Kidney tubule cell (primary cell): ENCODE data around the gene WASHC4.
"Not testable (repeated sequence)": the region's sequence is repeated elsewhere in the genome, so short reads cannot be mapped to it uniquely, and the experiment has no call there.

Source experiments
- DNase-seq: peaks from one replicate; pipeline ENCODE4 v3.0.0-alpha.2; 2018; ENCODE audit warnings: low spot score

Gene WASHC4

DNA sequence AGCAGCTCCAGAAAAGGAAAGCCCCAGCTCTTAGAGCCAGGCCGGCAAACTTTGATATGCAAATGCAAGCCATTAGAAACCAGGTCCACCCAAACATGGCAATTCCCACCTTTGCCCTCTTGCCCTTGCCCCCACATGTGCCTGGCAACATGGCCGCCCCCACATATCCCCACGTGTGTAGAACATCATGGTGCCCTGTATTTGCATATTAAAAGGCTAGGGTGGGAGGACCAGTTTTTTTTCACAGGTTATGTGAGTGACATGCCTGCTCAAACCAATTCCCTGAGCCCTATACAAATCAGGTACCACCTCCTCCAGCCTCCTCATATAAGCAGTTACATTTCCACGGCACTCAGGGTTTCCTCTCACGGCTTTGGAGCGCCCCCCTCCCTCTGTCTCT, 17.2 kb upstream of the WASHC4 start:
- no peak for DNase-seq

DNA sequence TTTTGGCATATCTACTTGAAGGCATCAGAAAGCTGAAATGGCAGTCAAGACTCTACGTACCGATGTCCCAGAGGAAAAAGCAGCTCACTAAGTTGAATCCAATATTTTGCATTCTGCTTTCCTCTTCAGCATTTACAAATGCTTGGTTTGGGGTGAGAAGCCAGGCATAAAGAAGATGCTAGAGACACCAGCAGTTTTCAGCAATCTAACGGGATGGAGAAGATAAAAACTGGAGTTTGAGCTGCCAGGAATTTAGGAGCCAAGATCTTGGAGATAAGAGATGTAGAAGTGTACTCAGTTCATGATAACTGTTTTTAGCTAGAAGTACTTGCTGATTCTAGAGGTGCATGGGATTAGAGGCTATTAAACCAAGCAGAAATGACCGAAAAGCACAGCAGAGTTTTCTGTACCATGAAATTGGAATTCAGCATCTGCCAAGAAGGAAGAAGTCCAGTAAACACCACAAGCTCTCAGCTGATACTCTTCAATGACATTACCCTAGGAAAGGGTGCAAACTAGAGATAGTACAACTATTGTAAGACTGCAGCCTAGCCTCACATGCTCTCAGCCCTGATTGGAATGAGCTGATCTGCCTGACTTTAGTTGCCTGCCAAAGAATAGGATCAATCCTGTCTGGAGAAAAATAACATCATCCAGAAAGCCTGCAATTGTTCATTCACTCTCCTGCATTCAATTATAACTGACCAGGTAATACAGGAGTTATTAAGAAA, 15.9 kb upstream of the WASHC4 start:
- no peak for DNase-seq

DNA sequence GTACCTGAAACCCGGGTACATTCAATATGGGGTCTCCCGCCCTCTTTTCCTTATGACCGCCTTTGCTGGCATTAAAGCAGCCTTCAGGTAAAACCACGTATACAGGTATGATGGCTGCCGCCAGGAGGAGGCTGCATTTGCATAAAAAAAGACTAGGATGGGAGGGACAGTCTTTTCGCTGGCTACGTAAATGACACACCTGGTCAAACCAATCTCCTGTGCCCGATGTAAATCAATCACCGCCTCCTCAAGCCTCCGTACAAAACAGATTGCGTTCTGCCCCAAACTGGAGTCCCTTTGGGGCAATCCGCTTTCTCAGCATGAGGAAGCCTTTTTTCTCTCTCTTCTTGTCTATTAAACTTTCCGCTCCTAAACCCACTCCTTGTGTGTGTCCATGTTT, 15.2 kb upstream of the WASHC4 start:
- DNase-seq: peak; percentile 38

DNA sequence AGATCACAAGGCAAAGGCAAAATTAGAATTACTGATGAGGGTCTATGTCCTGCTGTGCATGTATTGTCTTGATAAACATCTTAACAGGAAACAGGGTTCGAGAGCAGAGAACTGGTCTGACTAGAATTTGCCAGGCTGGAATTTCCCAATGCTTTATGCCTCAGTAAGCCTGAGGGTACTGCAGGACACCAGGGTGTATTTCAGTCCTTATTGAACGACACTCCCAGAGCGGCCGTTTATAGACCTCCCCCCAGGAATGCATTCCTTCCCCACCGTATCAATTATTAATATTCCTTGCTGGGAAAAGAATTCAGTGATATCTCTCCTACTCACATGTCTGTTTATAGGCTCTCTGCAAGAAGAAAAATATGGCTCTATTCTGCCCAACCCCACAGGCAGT, 12.2 kb upstream of the WASHC4 start:
- DNase-seq: not testable (repeated sequence)

DNA sequence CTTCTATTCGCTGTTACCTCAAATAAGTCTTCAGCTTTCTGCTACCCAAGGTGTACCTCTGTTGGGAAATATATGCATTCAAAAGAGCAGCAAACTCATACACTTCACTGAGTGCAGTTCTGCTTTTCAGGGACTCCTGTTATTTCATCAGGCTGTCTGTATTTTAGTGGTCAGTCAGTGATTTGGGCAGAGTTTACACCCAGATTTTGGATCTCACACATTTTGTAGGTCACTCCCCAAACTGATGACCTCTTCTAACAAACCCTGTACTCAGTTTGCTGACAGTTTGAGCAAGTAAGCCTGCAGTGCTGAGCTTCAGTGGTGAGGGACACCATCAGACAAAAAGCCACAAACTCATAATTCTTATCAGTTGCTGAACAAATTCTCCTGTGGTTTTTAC, 8.2 kb upstream of the WASHC4 start:
- DNase-seq: no peak

DNA sequence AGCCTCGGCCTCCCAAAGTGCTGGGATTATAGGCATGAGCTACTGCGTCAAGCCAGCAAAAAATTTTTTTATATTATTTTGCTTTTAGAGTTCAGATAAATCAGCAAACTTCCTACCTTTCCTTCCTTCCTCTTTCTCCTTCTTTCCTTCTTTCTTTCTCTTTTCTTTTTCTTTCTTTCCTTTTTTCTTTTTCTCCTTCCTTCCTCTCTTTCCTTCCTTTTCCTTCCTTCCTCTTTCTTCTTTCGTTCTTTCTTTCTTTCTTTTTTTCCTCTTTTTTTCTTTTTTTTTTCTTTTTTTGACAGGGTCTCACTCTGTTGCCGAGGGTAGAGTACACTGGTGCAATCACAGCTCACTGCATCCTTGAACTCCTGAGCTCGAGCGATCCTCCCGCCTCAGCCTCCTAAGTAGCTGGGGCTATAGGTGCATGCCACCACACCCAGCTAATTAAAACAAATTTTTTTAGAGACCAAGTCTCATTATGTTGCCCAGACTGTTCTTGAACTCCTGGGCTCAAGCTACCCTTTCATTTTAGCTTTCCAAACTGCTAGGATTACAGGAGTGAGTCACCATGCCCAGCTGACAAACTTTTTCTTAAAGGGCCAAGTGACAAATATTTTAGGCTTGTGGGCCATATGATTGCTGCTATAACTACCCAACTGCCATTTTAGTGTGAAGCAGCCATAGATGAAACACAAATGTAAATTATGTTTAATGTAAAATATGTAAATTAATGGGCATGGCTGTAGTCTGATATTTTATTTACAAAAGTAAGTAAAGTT, 7.1 kb upstream of the WASHC4 start:
- peak; percentile 50 for DNase-seq

DNA sequence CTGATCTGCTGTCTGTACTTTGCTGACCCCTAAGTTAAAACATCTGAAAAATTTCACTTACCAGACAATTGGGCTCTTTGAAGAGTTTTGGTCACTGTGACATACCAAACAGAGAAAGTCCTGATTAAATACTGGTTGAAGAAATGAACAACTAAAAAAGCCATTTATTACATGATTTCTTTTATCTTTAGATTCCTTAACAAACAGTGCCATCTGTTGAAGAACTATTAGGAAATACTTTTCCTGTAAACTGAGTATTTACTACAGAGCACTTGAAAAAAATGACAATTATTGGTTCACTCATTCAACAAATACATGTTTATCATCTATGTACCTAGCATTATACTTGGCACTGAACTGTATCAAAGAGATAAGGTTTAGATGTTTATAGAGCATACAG, 6.5 kb upstream of the WASHC4 start:
- no peak for DNase-seq

DNA sequence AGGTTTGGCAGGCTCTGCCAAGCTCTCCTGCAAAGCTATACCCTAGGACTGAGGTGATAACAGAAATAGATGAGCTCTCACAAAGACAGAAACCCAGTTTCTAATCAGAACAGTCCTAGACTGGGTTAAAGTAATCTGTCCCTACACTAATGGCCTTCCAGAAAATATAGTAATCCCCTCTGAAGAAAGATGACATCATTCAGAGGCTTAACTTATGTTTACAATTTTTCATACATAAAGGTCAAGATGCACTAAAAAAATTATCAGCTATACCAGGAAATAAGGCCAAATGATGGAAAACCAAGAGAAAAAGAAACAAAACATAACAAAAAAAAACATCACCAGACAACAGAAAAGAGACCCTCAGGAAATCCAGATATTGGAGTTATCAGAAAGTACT, 4.9 kb upstream of the WASHC4 start:
- DNase-seq: no peak

DNA sequence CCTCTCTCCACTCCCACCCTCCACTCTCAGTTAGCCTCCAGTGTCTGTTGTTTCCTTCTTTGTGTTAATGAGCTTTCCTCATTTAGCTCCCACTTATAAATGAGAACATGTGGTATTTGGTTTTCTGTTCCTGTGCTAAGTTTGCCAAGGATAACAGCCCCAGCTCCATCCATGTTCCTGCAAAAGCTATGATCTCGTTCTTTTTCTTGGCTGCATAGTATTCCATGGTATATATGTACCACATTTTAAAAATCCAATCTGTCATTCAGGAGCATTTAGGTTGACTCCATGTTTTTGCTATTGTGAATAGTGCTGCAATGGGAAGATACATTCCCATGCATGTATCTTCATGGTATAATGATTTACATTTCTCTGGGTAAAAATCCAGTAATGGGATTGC, 2.8 kb upstream of the WASHC4 start:
- no peak for DNase-seq

DNA sequence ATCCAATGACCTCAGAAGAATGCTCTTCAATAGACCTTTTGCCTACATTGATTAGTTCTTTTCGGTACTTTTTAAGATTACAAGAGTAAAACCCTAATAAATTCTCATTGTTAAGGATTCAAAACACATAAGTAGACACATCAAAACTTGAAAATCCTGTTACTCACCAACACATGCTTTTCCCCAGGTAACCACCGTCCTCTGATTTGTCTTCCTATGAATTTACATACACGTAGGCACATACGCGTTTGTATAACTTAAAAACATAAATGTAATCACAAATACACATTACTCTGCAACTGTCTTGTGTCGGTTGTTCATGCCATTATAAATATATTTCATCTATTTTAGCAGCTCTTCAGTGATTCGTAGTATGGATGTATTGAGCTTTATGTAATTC, 910 bp upstream of the WASHC4 start:
- DNase-seq: peak; percentile 15

DNA sequence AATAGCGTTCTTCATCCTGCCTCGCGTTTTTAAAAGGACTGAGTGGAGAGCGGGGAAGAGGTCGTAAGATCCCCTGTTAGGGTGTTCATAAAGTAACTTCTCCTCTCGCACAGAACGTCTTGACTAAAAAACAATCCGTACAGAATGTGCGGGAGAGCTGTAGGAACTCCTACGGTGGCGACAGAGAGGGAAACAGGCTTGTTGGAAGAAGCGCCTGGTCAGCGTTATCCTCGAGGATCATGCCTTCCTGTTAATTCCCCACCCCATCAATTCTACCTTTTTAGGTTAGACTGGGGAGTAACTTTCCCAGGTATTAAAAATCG, 399 bp upstream of the WASHC4 start:
- DNase-seq: no peak

DNA sequence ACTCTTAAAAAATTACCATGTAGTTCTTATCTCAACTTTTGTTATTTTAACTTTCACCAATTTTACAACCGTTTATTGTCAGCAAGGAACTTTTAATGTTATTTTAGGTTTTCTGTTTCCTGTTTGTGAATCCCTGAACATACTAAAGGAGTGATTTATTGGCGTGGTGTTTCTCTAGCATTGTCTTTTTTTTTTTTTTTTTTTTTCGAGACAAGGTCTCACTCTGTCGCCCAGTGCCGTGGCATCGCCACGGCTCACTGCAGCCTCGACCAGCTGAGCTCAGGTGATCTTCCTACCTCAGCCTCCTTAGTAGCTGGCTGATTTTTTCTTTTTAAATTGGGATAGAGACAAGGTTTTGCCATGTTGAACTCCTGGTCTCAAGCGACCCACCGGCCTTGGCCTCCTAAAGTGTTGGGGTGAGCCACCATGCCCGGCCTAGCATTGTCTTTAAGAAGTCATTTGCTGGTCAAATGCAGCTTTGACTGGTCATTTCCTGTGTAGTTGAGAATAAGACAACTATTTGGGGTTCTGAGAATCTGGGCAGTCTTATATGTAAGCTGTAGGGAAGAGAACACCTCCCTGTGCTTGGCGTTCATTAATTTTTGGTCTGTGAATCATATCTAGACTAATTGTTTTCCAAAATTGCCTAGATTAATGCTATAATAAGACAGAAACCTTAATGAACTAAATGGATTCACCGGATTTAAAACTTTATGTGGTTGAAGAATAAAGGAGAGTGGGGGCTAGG, 2.1 kb downstream of the WASHC4 start:
- peak; percentile 59 for DNase-seq

DNA sequence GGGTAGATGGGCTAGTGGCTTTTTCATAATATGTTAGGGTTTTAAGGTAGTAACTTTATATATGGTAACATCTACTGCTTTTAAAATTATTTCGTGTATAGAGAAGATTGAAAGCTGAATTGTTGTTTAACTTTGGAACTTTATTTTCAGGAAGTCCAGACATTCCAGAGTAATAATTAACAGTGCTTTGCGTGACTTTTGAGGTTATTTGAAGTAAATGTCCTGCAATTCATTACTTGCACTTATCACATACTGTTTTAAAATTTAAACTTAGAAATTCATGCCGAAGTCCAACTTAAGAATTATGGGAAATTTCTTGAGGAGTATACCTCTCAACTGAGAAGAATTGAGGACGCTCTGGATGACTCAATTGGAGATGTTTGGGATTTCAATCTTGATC, 3.3 kb downstream of the WASHC4 start:
- peak; percentile 14 for DNase-seq

DNA sequence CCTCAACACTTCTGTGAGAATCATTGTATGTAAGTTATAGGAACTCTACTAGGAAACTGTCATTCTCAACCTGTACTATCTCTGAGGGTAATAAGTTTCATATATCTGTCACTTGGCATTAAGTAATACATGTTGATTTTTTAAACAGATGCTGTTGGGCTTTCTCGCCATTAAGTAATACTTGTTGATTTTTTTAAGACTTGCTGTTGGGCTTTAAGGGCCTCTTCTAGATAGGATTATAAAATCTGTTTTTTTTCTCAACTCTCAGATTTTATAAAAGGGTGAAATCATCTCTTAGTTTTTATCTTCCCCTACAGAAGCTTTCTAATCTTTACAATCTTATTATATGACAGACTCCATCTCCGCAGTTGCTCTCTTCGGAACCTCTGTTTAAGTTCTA, 5.6 kb downstream of the WASHC4 start:
- DNase-seq: no peak

DNA sequence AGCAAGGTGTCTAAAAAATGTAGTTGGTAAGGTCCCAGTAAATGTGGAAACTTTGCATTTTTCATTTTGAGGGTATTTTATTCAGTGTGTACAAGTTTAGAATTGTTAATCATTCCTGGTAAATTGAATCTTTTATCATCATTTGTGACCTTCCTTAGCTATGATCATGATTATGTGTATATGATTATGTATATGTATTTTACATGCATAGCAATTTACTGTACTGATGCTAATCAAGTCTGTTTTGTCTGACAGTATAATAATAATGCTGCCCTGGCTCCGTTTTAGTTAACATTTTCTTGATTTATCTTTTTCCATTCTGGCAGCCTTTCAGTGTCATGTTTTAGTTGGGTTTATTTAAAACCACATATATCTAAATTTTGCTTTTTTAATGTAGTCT, 9.4 kb downstream of the WASHC4 start:
- DNase-seq: no peak

DNA sequence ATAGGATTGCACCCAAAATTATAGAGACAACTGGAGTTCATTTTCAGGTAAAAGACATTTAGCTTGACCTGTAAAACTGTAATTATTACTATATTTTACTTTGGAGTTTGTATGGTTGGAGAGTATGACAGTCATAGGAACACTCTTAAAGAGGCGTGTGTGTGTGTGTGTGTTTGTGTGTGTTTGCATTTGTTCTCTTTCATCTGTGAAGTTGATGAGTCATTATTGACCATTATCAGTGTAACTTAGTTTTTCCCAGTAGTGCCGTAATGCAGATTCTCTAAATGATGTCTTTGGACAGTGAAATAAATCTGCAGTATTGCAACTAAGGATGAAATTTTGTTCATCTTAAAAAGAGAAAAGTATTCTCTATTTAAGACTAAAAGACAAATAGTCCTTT, 13.0 kb downstream of the WASHC4 start:
- no peak for DNase-seq

DNA sequence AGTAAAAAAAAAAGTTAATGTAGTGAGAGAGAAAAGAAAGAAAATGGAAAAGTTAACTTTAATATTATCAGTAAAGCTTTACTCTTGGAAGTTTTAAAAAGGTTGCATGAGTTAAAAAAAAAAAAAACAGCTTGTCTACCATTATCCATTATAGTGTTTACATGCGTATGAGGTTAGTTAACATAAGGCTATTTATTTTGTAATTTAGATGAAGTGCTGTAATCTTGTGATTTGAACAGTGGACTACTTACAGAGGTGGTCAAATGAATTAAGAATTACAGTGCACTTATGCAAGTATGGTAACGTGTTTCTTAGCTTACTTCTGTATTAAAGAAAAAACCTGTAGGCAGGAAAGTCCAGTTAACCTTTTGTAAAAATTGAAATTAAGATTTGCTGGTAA, 30.7 kb downstream of the WASHC4 start:
- DNase-seq: no peak

DNA sequence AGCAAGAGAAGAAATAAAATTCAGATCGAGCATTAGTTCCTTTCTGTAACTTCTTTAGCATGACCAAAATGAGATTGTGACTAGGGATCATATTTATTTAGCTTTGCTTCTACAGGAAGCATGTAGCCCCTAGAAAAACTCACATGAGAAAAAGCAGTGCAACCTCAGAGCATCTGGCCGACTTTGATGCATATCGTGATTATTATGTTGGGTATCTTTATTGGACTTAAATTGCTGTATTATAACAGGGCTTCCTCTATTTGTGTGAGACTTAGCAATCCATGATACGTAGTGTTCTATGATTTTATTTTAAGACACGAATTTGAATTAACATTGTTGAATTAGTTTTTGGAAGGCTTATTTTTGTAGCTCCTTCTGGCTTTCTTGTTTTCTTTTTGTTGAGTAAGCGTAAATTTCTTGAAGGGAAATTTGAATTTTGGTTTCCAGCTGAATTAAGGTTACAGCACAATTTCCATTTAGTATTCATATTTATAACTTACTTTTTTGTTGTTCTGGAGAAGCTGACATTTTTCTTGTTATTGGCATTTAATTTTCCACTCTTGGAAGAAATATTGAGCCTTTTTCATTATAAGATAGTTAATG, 33.9 kb downstream of the WASHC4 start:
- no peak for DNase-seq

DNA sequence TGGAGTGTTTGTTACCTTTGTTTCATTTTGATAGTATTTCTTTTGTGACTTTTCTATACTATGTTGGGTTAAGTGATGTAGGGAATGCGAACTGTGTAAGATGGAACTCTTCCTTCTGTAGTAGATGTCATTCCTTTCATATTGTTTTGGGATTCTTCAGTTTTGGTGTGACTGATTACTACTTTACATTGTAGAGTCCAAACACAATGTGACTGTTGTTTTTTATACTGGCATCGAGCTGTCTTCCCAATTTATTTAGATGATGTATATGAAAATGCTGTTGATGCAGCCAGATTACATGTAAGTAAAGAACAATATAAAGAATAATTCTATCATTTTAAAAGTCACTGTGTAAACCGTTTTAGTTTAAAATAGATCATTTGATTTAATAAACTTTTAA, 34.7 kb downstream of the WASHC4 start:
- DNase-seq: no peak

DNA sequence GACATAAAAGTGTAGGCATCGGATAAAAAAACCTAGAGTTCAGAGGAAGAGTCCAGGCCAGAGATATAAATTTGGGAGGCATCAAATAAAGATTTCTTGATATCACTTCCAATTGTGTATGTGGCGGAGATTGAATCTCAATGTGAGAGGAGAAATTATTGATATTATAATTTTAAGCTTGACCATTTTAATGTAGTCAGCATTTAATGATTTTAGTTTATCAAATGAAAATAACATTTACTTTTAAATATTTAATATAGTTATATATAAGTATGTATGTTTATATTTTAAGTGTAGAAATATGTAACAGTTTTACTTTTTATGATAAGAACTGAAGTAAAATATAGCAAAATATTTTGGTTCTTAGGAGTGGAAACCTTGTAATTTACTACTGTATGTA, 48.7 kb downstream of the WASHC4 start:
- DNase-seq: no peak

DNA sequence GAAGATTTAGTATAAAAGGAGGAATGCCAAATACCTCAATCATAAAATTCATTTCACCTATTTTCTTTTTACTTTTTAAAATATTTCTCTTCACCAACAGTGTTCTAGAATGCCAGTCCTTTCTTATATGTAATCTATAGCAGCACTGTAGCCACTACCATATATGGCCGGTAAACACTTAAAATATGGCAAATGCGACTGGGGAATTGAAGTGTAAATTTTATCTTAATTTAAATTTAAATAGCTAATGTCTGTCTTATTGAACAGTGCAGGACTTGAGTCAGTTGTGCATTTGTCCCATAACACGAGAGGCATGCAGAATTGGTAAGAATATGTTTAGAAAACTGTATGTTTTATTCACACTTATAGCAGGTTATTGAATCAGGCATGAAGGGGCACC, 50.1 kb downstream of the WASHC4 start:
- DNase-seq: no peak

DNA sequence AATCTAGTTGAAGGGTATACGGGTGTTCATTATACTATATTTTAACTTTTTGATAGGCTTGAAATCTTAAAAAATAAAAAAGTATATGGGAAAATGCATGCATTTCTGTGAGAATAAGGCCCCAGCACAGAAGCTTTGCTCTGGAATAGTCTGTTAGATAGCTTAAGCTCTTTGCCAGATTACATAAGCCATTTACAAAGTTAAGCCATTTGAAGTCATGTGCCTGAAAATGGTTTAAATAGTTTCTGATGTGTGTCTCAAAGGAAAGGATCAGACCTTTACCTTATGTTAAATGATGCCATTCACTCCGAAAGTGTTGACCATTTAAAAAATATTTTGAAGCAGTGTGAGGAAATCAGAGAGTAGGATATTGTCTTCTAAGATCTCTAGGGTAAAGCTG, 51.3 kb downstream of the WASHC4 start:
- DNase-seq: no peak

DNA sequence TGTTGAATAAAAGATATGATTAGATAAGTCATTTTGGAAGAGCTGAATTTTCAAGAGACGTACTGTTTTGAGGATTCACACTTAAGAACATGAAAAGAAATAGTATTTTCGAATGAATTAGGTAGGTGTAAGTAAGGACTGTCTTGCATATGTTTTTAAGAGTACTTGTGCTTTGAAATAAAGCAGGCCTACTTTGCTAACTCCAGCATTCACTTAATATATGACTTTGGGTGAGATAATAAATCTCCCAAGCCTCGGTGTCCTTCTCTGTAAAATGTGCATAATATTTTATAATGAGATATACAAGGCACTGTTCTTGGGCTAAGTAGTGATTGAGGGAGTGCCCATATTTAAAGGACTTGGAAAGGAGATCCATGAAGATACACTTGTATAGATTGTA, 54.6 kb downstream of the WASHC4 start:
- DNase-seq: no peak
